ENCODE results near the gene OR12D1. TPM values are rescaled to one million over a fixed set of nuclear protein-coding genes. Genes with fewer than 3 reads are reported as not detected.

Gene OR12D1
- total RNA-seq: not detected
- polyA plus RNA-seq (2013, experiment 1 of 2): not detected
- polyA plus RNA-seq (2013, experiment 2 of 2): not detected
- total RNA-seq: 0 to 0.09 (median 0) reads per million in 172 experiments

GRCh38 chr6:29414588-29414987 lies at the start of gene OR12D1:
TSS of gene OR12D1 (plus strand) at chr6:29414928.
- Histone ChIP-seq H3K27me3 (ENCODE audit: control insufficient read depth in 1 of 2, insufficient read depth in 2 of 2, low read length in 2 of 2) (peaks cover 7 to 14% of the 10 kb centered on the region in 2 experiments), H3K4me1 (ENCODE audit: insufficient read depth, low read length) (no peaks in the 10 kb centered on the region), H3K4me3 (ENCODE audit: low read length) (no peak within 1 kb of the TSS), H3K9me3 (ENCODE audit: control insufficient read depth in 1 of 2, insufficient read depth in 1 of 2, low read length in 2 of 2) (peaks cover 0 to 5% of the 10 kb centered on the region in 2 experiments), H3K36me3 (ENCODE audit: insufficient read depth, low read length) (no peaks in the 10 kb centered on the region), H3K27ac (ENCODE audit: low read depth in 1 of 2, low read length in 2 of 2) (no peak within 1 kb of the TSS)
- ATAC-seq (ENCODE audit: poor library complexity) (no peak), DNase-seq (no peak)
- Mint-ChIP-seq H3K4me3 (no peak within 1 kb of the TSS), H3K27me3 (peaks cover 56% of the 10 kb centered on the region), H3K9me3 (peaks cover 13% of the 10 kb centered on the region), H3K4me1 (ENCODE audit: low read depth) (no peaks in the 10 kb centered on the region), H3K36me3 (ENCODE audit: low read depth) (no peaks in the 10 kb centered on the region), H3K27ac (no peak within 1 kb of the TSS)
- intact Hi-C loops (cut with DNase I, micrococcal nuclease): no loop called here
- CTCF ChIA-PET: no interaction called here
- no peak for TF ChIP-seq CTCF (IDR thresholded peaks at IDR 0.05)
- POLR2A ChIA-PET: no interaction called here

GRCh38 chr6:29368765-29369164 lies 46.0 kb upstream of the OR12D1 start, which contains the start of gene OR5V1:
TSS of gene OR5V1 (minus strand) at chr6:29368865. CDS start at chr6:29356195, 12,670 bp downstream.
- Histone ChIP-seq H3K4me1 (ENCODE audit: insufficient read depth, low read length) (no peaks in the 10 kb centered on the region), H3K9me3 (ENCODE audit: control insufficient read depth in 1 of 2, insufficient read depth in 1 of 2, low read length in 2 of 2) (no peaks in the 10 kb centered on the region), H3K27me3 (ENCODE audit: control insufficient read depth in 1 of 2, insufficient read depth in 2 of 2, low read length in 2 of 2) (peaks cover 0 to 18% of the 10 kb centered on the region in 2 experiments), H3K36me3 (ENCODE audit: insufficient read depth, low read length) (no peaks in the 10 kb centered on the region), H3K27ac (ENCODE audit: low read depth in 1 of 2, low read length in 2 of 2) (no peak within 1 kb of the TSS), H3K4me3 (ENCODE audit: low read length) (no peak within 1 kb of the TSS)
- ChIA-PET POLR2A (no interaction called here), CTCF (no interaction called here)
- DNase-seq (no peak), ATAC-seq (ENCODE audit: poor library complexity) (no peak)
- Mint-ChIP-seq H3K27me3 (peaks cover 53% of the 10 kb centered on the region), H3K36me3 (ENCODE audit: low read depth) (no peaks in the 10 kb centered on the region), H3K4me1 (ENCODE audit: low read depth) (no peaks in the 10 kb centered on the region), H3K27ac (no peak within 1 kb of the TSS), H3K9me3 (peaks cover 2% of the 10 kb centered on the region), H3K4me3 (no peak within 1 kb of the TSS)
- TF ChIP-seq CTCF (IDR thresholded peaks at IDR 0.05): no peak
- intact Hi-C loops (cut with DNase I, micrococcal nuclease): no loop called here

- intact Hi-C loops (cut with DNase I, micrococcal nuclease): loop anchor here in 1 of 2 experiments (10.0 kb wide), 1 partner anchor 550 kb away; no protein-coding TSS in a partner anchor
- no peak within 1 kb of the TSS for H3K4me3 ChIP-seq (ENCODE audit: low read length)
- peaks cover 5 to 27% of the 10 kb centered on the region in 2 experiments for H3K27me3 ChIP-seq (ENCODE audit: control insufficient read depth in 1 of 2, insufficient read depth in 2 of 2, low read length in 2 of 2)
- no peaks in the 10 kb centered on the region for H3K36me3 Mint-ChIP-seq (ENCODE audit: low read depth)
- no peak within 1 kb of the TSS for H3K27ac ChIP-seq (ENCODE audit: low read depth in 1 of 2, low read length in 2 of 2)
- no peak within 1 kb of the TSS for H3K4me3 Mint-ChIP-seq
- ATAC-seq (ENCODE audit: poor library complexity) (no peak), DNase-seq (no peak)
- TF ChIP-seq CTCF (IDR thresholded peaks at IDR 0.05): no peak
- no peaks in the 10 kb centered on the region for H3K9me3 Mint-ChIP-seq
- H3K9me3 ChIP-seq (ENCODE audit: control insufficient read depth in 1 of 2, insufficient read depth in 1 of 2, low read length in 2 of 2): no peaks in the 10 kb centered on the region
- no peaks in the 10 kb centered on the region for H3K36me3 ChIP-seq (ENCODE audit: insufficient read depth, low read length)
- peaks cover 66% of the 10 kb centered on the region for H3K27me3 Mint-ChIP-seq
- ChIA-PET CTCF (interaction anchor here (0.8 kb wide), 1 partner anchor 10 kb away, joined by 3 read pairs; no protein-coding TSS in a partner anchor), POLR2A (no interaction called here)
- no peaks in the 10 kb centered on the region for H3K4me1 Mint-ChIP-seq (ENCODE audit: low read depth)
- no peak within 1 kb of the TSS for H3K27ac Mint-ChIP-seq
- H3K4me1 ChIP-seq (ENCODE audit: insufficient read depth, low read length): no peaks in the 10 kb centered on the region
Measured at GRCh38 chr6:29375191-29375590, 39.5 kb upstream of the OR12D1 start, which contains the start of gene OR12D3. TSS of gene OR12D3 (minus strand) at chr6:29375291. CDS start at chr6:29375287, 4 bp downstream.

All from CD4-positive, alpha-beta T cell (primary cell).